ENCODE data around the gene SLC25A25. TPM values are rescaled to one million over a fixed set of nuclear protein-coding genes. Genes with fewer than 3 reads are reported as not detected.
A peak's percentile ranks its signal among the peaks of the same experiment; 100 is the strongest.

Gene SLC25A25
- total RNA-seq, 1 experiment from 2014 or later: 15.5 TPM

- no peaks in the 10 kb centered on the region for H3K9me3 Mint-ChIP-seq (ENCODE audit: unreplicated experiment)
- peaks cover 31% of the 10 kb centered on the region for H3K4me1 Mint-ChIP-seq (ENCODE audit: insufficient read depth, unreplicated experiment)
- no peaks in the 10 kb centered on the region for H3K27me3 Mint-ChIP-seq (ENCODE audit: insufficient read depth, unreplicated experiment)
- POLR2A ChIA-PET: interaction anchor here (0.7 to 0.8 kb wide), 2 partner anchors 9 to 39 kb away, joined by 4 read pairs; no protein-coding TSS in a partner anchor
- CTCF ChIA-PET: interaction anchor here (0.6 to 0.9 kb wide), 3 partner anchors 111 to 731 kb away, joined by 3 read pairs; no protein-coding TSS in a partner anchor
- intact Hi-C loops (cut with micrococcal nuclease): no loop called here
- no peak overlapping the region for H3K27ac Mint-ChIP-seq (ENCODE audit: low read depth, unreplicated experiment)
- no peak for DNase-seq (ENCODE audit: unreplicated experiment)
- H3K4me3 Mint-ChIP-seq (ENCODE audit: unreplicated experiment): no peak overlapping the region
- TF ChIP-seq CTCF (IDR thresholded peaks at IDR 0.05; ENCODE audit: unreplicated experiment): peak; percentile 12
- BruUV-seq (replicated peaks): no TSS peak
- H3K36me3 Mint-ChIP-seq (ENCODE audit: insufficient read depth, unreplicated experiment): no peaks in the 10 kb centered on the region
Measured at GRCh38 chr9:128150594-128151308, 82.7 kb downstream of the SLC25A25 start.

- Mint-ChIP-seq H3K4me1 (ENCODE audit: insufficient read depth, unreplicated experiment) (peaks cover 31% of the 10 kb centered on the region), H3K9me3 (ENCODE audit: unreplicated experiment) (no peaks in the 10 kb centered on the region), H3K27ac (ENCODE audit: low read depth, unreplicated experiment) (no peak overlapping the region), H3K4me3 (ENCODE audit: unreplicated experiment) (no peak overlapping the region), H3K36me3 (ENCODE audit: insufficient read depth, unreplicated experiment) (no peaks in the 10 kb centered on the region), H3K27me3 (ENCODE audit: insufficient read depth, unreplicated experiment) (no peaks in the 10 kb centered on the region)
- no peak for DNase-seq (ENCODE audit: unreplicated experiment)
- POLR2A ChIA-PET: interaction anchor here (0.7 to 0.9 kb wide), 3 partner anchors 8 to 68 kb away, joined by 3 to 4 read pairs (median 4); no protein-coding TSS in a partner anchor
- TF ChIP-seq CTCF (IDR thresholded peaks at IDR 0.05; ENCODE audit: unreplicated experiment): no peak
- BruUV-seq (replicated peaks): no TSS peak
- CTCF ChIA-PET: no interaction called here
- intact Hi-C loops (cut with micrococcal nuclease): no loop called here
Measured at GRCh38 chr9:128151309-128152132, 83.5 kb downstream of the SLC25A25 start.

- DNase-seq (ENCODE audit: unreplicated experiment): no peak
- peak overlapping the region; percentile 54 for H3K27ac Mint-ChIP-seq (ENCODE audit: low read depth, unreplicated experiment)
- H3K4me1 Mint-ChIP-seq (ENCODE audit: insufficient read depth, unreplicated experiment): peaks cover 31% of the 10 kb centered on the region
- POLR2A ChIA-PET: interaction anchor here (0.8 to 0.9 kb wide), 2 partner anchors 38 to 67 kb away, joined by 3 read pairs; no protein-coding TSS in a partner anchor
- H3K9me3 Mint-ChIP-seq (ENCODE audit: unreplicated experiment): no peaks in the 10 kb centered on the region
- intact Hi-C loops (cut with micrococcal nuclease): no loop called here
- no TSS peak for BruUV-seq (replicated peaks)
- H3K4me3 Mint-ChIP-seq (ENCODE audit: unreplicated experiment): no peak overlapping the region
- H3K27me3 Mint-ChIP-seq (ENCODE audit: insufficient read depth, unreplicated experiment): no peaks in the 10 kb centered on the region
- TF ChIP-seq CTCF (IDR thresholded peaks at IDR 0.05; ENCODE audit: unreplicated experiment): no peak
- CTCF ChIA-PET: no interaction called here
- H3K36me3 Mint-ChIP-seq (ENCODE audit: insufficient read depth, unreplicated experiment): no peaks in the 10 kb centered on the region
Measured at GRCh38 chr9:128152133-128153059, 84.4 kb downstream of the SLC25A25 start.
